Right lobe of liver (tissue), 6 donors: Measurements from ENCODE around the gene SUPT6H. TPM values are rescaled to one million over a fixed set of nuclear protein-coding genes. Genes with fewer than 3 reads are reported as not detected.

Experiments
- ATAC-seq, 4 donors: fragments of 200-7000 bp; cut with Tn5 transposase; one replicate each; pipeline ENCODE4 v1.9.1; 2020; ENCODE audit warnings: mild to moderate bottlenecking in 4 of 4, moderate library complexity in 4 of 4
- DNase-seq, 3 donors: peaks; one replicate each; pipeline ENCODE4 v3.0.0-alpha.2; 2020
- H3K27ac ChIP-seq, 3 donors: fragments of 200-600 bp; one replicate each; pipeline ENCODE4 v1.8.0; 2022
- H3K27me3 ChIP-seq, 2 donors: fragments of 200-600 bp; one replicate each; pipeline ENCODE4 v1.8.0; 2022
- H3K36me3 ChIP-seq, 4 donors: fragments of 200-600 bp; sonication (generic) in 1 of 4; one replicate each; pipeline versions ENCODE4 v1.5.1 to v1.8.0; 2017 to 2022; ENCODE audit warnings: control low read depth in 1 of 4
- H3K4me1 ChIP-seq, 4 donors: fragments of 200-600 bp; sonication (generic) in 1 of 4; one replicate each; pipeline versions ENCODE4 v1.5.1 to v1.8.0; 2017 to 2022; ENCODE audit warnings: control low read depth in 1 of 4
- H3K4me3 ChIP-seq, 3 donors: fragments of 200-600 bp; one replicate each; pipeline ENCODE4 v1.8.0; 2022
- H3K9me3 ChIP-seq, 4 donors: fragments of 200-600 bp; sonication (generic) in 1 of 4; one replicate each; pipeline versions ENCODE4 v1.5.1 to v1.8.0; 2017 to 2022; ENCODE audit warnings: control low read depth in 1 of 4
- CTCF ChIP-seq, 4 donors: fragments of 200-600 bp in 3 of 4; fragments of 450-650 bp in 1 of 4; IDR thresholded peaks; one replicate each; pipeline versions ENCODE4 v1.5.1 to v1.8.0; 2016 to 2022; ENCODE audit warnings: antibody characterized with exemption in 4 of 4, mild to moderate bottlenecking in 2 of 4
- POLR2A ChIP-seq: fragments of 450-650 bp; IDR thresholded peaks from one replicate; pipeline ENCODE4 v1.6.1; 2017; ENCODE audit warnings: antibody characterized with exemption, mild to moderate bottlenecking
- WGBS: methylation state at CpG from one replicate; pipeline ENCODE4 v1.1.6; 2018; ENCODE audit warnings: low coverage, low lambda C conversion rate; ENCODE audit not compliant: insufficient coverage; ENCODE audit errors: missing lambda C conversion rate; 5-methylcytosine and 5-hydroxymethylcytosine counted together
- intact Hi-C, 2 donors: fragments of 100-400 bp; cut with DNase I; formaldehyde crosslinking; loops; one replicate each; pipeline versions ENCODE4 v1.11.2 to v1.14.1; 2022
- total RNA-seq, 6 experiments: library from RNA; depleted of rRNA in 2 of 6; stranded (reverse); fragments of >200 nt in 2 of 6; fragmentation: NEBNext Ultra II Directional in 3 of 6; extraction: Animal tissue kit (Norgen Biotek cat#: 25700) in 3 of 6; gene quantifications; one replicate each; pipeline versions ENCODE4 v1.1.0 to v1.2.4, GENCODE V29; 2016 to 2023
- donor health status: DM: no; HTN: yes; CAD: no.
- donor health status: DM: no; HTN: no; CAD: no.
- donor health status: DM: no; HTN: no; CAD: no.
- donor health status: DM: no; HTN: yes; CAD: no.
- donor health status: DM: no; HTN: yes; CAD: no.

SUPT6H gene
- total RNA-seq, 6 experiments from 2014 or later: 28.8 to 38.0 (median 34.0) TPM

DNA sequence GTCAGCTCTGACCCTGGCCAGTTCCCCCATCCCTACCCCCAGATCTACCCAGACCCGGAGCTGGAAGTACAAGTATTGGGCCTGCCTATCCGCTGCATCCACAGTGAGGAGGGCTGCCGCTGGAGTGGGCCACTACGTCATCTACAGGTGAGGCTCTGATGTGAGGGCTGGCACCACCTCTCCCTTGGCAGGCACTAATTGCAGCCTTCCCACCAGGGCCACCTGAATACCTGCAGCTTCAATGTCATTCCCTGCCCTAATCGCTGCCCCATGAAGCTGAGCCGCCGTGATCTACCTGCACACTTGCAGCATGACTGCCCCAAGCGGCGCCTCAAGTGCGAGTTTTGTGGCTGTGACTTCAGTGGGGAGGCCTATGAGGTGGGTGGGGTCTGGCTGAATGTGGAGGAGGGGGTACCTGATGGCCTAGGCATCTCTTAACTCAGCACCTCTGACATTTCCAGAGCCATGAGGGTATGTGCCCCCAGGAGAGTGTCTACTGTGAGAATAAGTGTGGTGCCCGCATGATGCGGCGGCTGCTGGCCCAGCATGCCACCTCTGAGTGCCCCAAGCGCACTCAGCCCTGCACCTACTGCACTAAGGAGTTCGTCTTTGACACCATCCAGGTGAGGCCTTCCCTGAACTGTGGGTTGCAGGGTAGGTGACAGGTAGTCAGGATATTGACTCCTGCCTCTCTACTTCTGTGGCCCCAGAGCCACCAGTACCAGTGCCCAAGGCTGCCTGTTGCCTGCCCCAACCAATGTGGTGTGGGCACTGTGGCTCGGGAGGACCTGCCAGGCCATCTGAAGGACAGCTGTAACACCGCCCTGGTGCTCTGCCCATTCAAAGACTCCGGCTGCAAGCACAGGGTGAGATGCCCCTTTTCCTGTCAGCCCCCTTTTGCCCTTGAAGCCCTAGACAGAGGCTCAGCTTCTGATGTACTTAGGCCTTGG, 86.1 kb downstream of the SUPT6H start:
- Histone ChIP-seq H3K9me3 (no peaks in the 10 kb centered on the region), H3K4me1 (peaks cover 0 to 24% (median 12%) of the 10 kb centered on the region in 4 donors), H3K27ac (peak overlapping the region in 1 of 3 donors; percentile 98), H3K4me3 (no peak overlapping the region), H3K27me3 (no peaks in the 10 kb centered on the region), H3K36me3 (peaks cover 5 to 45% (median 16%) of the 10 kb centered on the region in 4 donors)
- intact Hi-C loops: no loop called here
- WGBS: 80% methylated on average over 1 of the region's 18 CpGs
- peak in 1 of 3 donors; percentile 40 for DNase-seq
- no peak for ATAC-seq
- TF ChIP-seq CTCF (IDR thresholded peaks at IDR 0.05) (no peak), POLR2A (no peak)

GRCh38 chr17:28748852-28749515, 87.0 kb downstream of the SUPT6H start:
- ATAC-seq (no peak), DNase-seq (peak in 1 of 3 donors; percentile 59)
- H3K9me3 ChIP-seq: no peaks in the 10 kb centered on the region
- TF ChIP-seq CTCF (IDR thresholded peaks at IDR 0.05) (no peak), POLR2A (no peak)
- H3K27ac ChIP-seq: no peak overlapping the region
- H3K27me3 ChIP-seq: no peaks in the 10 kb centered on the region
- peaks cover 5 to 45% (median 16%) of the 10 kb centered on the region in 4 donors for H3K36me3 ChIP-seq
- intact Hi-C loops: no loop called here
- peaks cover 0 to 21% (median 11%) of the 10 kb centered on the region in 4 donors for H3K4me1 ChIP-seq
- 40% methylated on average over 5 of the region's 18 CpGs for WGBS
- H3K4me3 ChIP-seq: no peak overlapping the region

GRCh38 chr17:28749516-28750177, 87.6 kb downstream of the SUPT6H start:
- DNase-seq (no peak), ATAC-seq (no peak)
- H3K36me3 ChIP-seq: peaks cover 5 to 45% (median 16%) of the 10 kb centered on the region in 4 donors
- H3K27me3 ChIP-seq: no peaks in the 10 kb centered on the region
- no peaks in the 10 kb centered on the region for H3K9me3 ChIP-seq
- no peak overlapping the region for H3K4me3 ChIP-seq
- intact Hi-C loops: loop anchor here (10.0 kb wide), 1 partner anchor 165 kb away; no protein-coding TSS in a partner anchor
- H3K4me1 ChIP-seq: peaks cover 0 to 21% (median 11%) of the 10 kb centered on the region in 4 donors
- whole genome bisulfite sequencing: 10% methylated on average over 4 of the region's 11 CpGs
- no peak overlapping the region for H3K27ac ChIP-seq
- no peak for TF ChIP-seq CTCF (IDR thresholded peaks at IDR 0.05)
- TF ChIP-seq POLR2A: no peak
